ENCODE measurements around the gene WRAP73. TPM values are rescaled to one million over a fixed set of nuclear protein-coding genes. Genes with fewer than 3 reads are reported as not detected.
A peak's percentile ranks its signal among the peaks of the same experiment; 100 is the strongest.

WRAP73 gene
- total RNA-seq, 2 experiments from 2014 or later: 22.3 to 22.7 TPM

- no peak for DNase-seq
- Histone ChIP-seq H3K36me3 (ENCODE audit: insufficient read depth, low read length) (no peaks in the 10 kb centered on the region), H3K9me3 (ENCODE audit: control insufficient read depth in 1 of 2, insufficient read depth in 1 of 2, low read length in 2 of 2) (no peaks in the 10 kb centered on the region), H3K27me3 (ENCODE audit: control insufficient read depth in 1 of 2, insufficient read depth in 2 of 2, low read length in 2 of 2) (no peaks in the 10 kb centered on the region), H3K27ac (ENCODE audit: low read depth in 1 of 2, low read length in 2 of 2) (no peak overlapping the region), H3K4me3 (ENCODE audit: low read length) (no peak overlapping the region), H3K4me1 (ENCODE audit: insufficient read depth, low read length) (peaks cover 17% of the 10 kb centered on the region)
- CTCF ChIA-PET: interaction anchor here (0.7 kb wide), 1 partner anchor 26 kb away, joined by 4 read pairs; no protein-coding TSS in a partner anchor
- no peaks in the 10 kb centered on the region for H3K9me3 Mint-ChIP-seq
- POLR2A ChIA-PET: no interaction called here
- TF ChIP-seq, protein P1, sequence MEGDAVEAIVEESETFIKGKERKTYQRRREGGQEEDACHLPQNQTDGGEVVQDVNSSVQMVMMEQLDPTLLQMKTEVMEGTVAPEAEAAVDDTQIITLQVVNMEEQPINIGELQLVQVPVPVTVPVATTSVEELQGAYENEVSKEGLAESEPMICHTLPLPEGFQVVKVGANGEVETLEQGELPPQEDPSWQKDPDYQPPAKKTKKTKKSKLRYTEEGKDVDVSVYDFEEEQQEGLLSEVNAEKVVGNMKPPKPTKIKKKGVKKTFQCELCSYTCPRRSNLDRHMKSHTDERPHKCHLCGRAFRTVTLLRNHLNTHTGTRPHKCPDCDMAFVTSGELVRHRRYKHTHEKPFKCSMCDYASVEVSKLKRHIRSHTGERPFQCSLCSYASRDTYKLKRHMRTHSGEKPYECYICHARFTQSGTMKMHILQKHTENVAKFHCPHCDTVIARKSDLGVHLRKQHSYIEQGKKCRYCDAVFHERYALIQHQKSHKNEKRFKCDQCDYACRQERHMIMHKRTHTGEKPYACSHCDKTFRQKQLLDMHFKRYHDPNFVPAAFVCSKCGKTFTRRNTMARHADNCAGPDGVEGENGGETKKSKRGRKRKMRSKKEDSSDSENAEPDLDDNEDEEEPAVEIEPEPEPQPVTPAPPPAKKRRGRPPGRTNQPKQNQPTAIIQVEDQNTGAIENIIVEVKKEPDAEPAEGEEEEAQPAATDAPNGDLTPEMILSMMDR (IDR thresholded peaks at IDR 0.05): no peak
- H3K27ac Mint-ChIP-seq: no peak overlapping the region
- H3K27me3 Mint-ChIP-seq: no peaks in the 10 kb centered on the region
- ATAC-seq (ENCODE audit: poor library complexity): no peak
- no peak overlapping the region for H3K4me3 Mint-ChIP-seq
- H3K4me1 Mint-ChIP-seq (ENCODE audit: low read depth): peaks cover 18% of the 10 kb centered on the region
- H3K36me3 Mint-ChIP-seq (ENCODE audit: low read depth): no peaks in the 10 kb centered on the region
- intact Hi-C loops (cut with DNase I, micrococcal nuclease): no loop called here
These were observed 56.6 kb downstream of the WRAP73 start for GRCh38 chr1:3593334-3593733.

GRCh38 chr1:3590951-3591865, 58.7 kb downstream of the WRAP73 start:
- ATAC-seq (ENCODE audit: poor library complexity) (no peak), DNase-seq (peak in 1 of 14 experiments; percentile 16)
- H3K4me3 ChIP-seq (ENCODE audit: low read length): no peak overlapping the region
- no peaks in the 10 kb centered on the region for H3K27me3 Mint-ChIP-seq
- H3K4me1 Mint-ChIP-seq (ENCODE audit: low read depth): peaks cover 3% of the 10 kb centered on the region
- H3K4me3 Mint-ChIP-seq: no peak overlapping the region
- H3K4me1 ChIP-seq (ENCODE audit: insufficient read depth, low read length): no peaks in the 10 kb centered on the region
- intact Hi-C loops (cut with DNase I, micrococcal nuclease): no loop called here
- H3K9me3 Mint-ChIP-seq: no peaks in the 10 kb centered on the region
- H3K27me3 ChIP-seq (ENCODE audit: control insufficient read depth in 1 of 2, insufficient read depth in 2 of 2, low read length in 2 of 2): no peaks in the 10 kb centered on the region
- peaks cover 0 to 3% of the 10 kb centered on the region in 2 experiments for H3K9me3 ChIP-seq (ENCODE audit: control insufficient read depth in 1 of 2, insufficient read depth in 1 of 2, low read length in 2 of 2)
- H3K27ac ChIP-seq (ENCODE audit: low read depth in 1 of 2, low read length in 2 of 2): no peak overlapping the region
- ChIA-PET CTCF (interaction anchor here (0.9 kb wide), 1 partner anchor 28 kb away, joined by 3 read pairs; no protein-coding TSS in a partner anchor), POLR2A (no interaction called here)
- TF ChIP-seq, protein P1 (IDR thresholded peaks at IDR 0.05): no peak
- H3K27ac Mint-ChIP-seq: no peak overlapping the region
- no peaks in the 10 kb centered on the region for H3K36me3 Mint-ChIP-seq (ENCODE audit: low read depth)
- H3K36me3 ChIP-seq (ENCODE audit: insufficient read depth, low read length): no peaks in the 10 kb centered on the region

GRCh38 chr1:3590139-3590763, 59.7 kb downstream of the WRAP73 start:
- no peaks in the 10 kb centered on the region for H3K4me1 Mint-ChIP-seq (ENCODE audit: low read depth)
- H3K36me3 ChIP-seq (ENCODE audit: insufficient read depth, low read length): no peaks in the 10 kb centered on the region
- no peaks in the 10 kb centered on the region for H3K9me3 Mint-ChIP-seq

More at GRCh38 chr1:3590139-3590763, 59.7 kb downstream of the WRAP73 start:
- ChIA-PET CTCF (no interaction called here), POLR2A (no interaction called here)
- Mint-ChIP-seq H3K27ac (no peak overlapping the region), H3K36me3 (ENCODE audit: low read depth) (no peaks in the 10 kb centered on the region), H3K4me3 (no peak overlapping the region), H3K27me3 (no peaks in the 10 kb centered on the region)
- H3K27ac ChIP-seq (ENCODE audit: low read depth in 1 of 2, low read length in 2 of 2): no peak overlapping the region
- peaks cover 0 to 3% of the 10 kb centered on the region in 2 experiments for H3K9me3 ChIP-seq (ENCODE audit: control insufficient read depth in 1 of 2, insufficient read depth in 1 of 2, low read length in 2 of 2)
- ATAC-seq (ENCODE audit: poor library complexity) (no peak), DNase-seq (no peak)
- H3K27me3 ChIP-seq (ENCODE audit: control insufficient read depth in 1 of 2, insufficient read depth in 2 of 2, low read length in 2 of 2): no peaks in the 10 kb centered on the region
- H3K4me3 ChIP-seq (ENCODE audit: low read length): no peak overlapping the region
- intact Hi-C loops (cut with DNase I, micrococcal nuclease): no loop called here
- TF ChIP-seq, protein P1 (IDR thresholded peaks at IDR 0.05): no peak
- no peaks in the 10 kb centered on the region for H3K4me1 ChIP-seq (ENCODE audit: insufficient read depth, low read length)
